GM21381 (cell line): ENCODE data around the gene NFIB.

Experiments
- ATAC-seq: cut with Tn5 transposase; IDR thresholded peaks from one replicate; pipeline ENCODE4 v1.9.1; 2021; ENCODE audit warnings: mild to moderate bottlenecking, moderate library complexity; ENCODE audit not compliant: unreplicated experiment

The NFIB gene

GRCh38 chr9:14192556-14192955 lies 121.4 kb downstream of the NFIB start:
- ATAC-seq = no peak

GRCh38 chr9:14191512-14191911 lies 122.4 kb downstream of the NFIB start:
- ATAC-seq = no peak

GRCh38 chr9:14190240-14190639 lies 123.7 kb downstream of the NFIB start:
- ATAC-seq = no peak

- ATAC-seq = no peak
Observed at GRCh38 chr9:14189578-14189977, 124.4 kb downstream of the NFIB start.

GRCh38 chr9:14189146-14189545 lies 124.8 kb downstream of the NFIB start:
- no peak for ATAC-seq

- no peak for ATAC-seq
Observed at GRCh38 chr9:14188538-14188937, 125.4 kb downstream of the NFIB start.

- ATAC-seq = no peak
Observed at GRCh38 chr9:14188011-14188410, 125.9 kb downstream of the NFIB start.

- no peak for ATAC-seq
Observed at GRCh38 chr9:14186096-14186495, 127.8 kb downstream of the NFIB start.

GRCh38 chr9:14185016-14185415 lies 128.9 kb downstream of the NFIB start:
- ATAC-seq = no peak

- ATAC-seq = no peak
Observed at GRCh38 chr9:14183001-14183400, 130.9 kb downstream of the NFIB start.

GRCh38 chr9:14180960-14181537 lies 132.9 kb downstream of the NFIB start:
- no peak for ATAC-seq

GRCh38 chr9:14180093-14180959 lies 133.6 kb downstream of the NFIB start:
- no peak for ATAC-seq

- ATAC-seq = no peak
Observed at GRCh38 chr9:14179449-14179848, 134.5 kb downstream of the NFIB start.

- ATAC-seq = no peak
Observed at GRCh38 chr9:14175778-14176177, 138.2 kb downstream of the NFIB start.

- no peak for ATAC-seq
Observed at GRCh38 chr9:14173713-14174112, 140.2 kb downstream of the NFIB start.

- no peak for ATAC-seq
Observed at GRCh38 chr9:14170973-14171596, 142.9 kb downstream of the NFIB start.

GRCh38 chr9:14170392-14170931 lies 143.5 kb downstream of the NFIB start:
- no peak for ATAC-seq

GRCh38 chr9:14168381-14168780 lies 145.6 kb downstream of the NFIB start:
- no peak for ATAC-seq

GRCh38 chr9:14165376-14166035 lies 148.4 kb downstream of the NFIB start:
- ATAC-seq = no peak

GRCh38 chr9:14164908-14165307 lies 149.0 kb downstream of the NFIB start:
- ATAC-seq = no peak
